K562 treated with DMSO at 1 percent for 4 hours (cell line): Measurements from ENCODE around the gene FKBP9. TPM values are rescaled to one million over a fixed set of nuclear protein-coding genes. Genes with fewer than 3 reads are reported as not detected.

Experiments used
- total RNA-seq: library from RNA; unstranded; fragments of 300-600 nt; gene quantifications from 2 replicates; pipeline ENCODE4 v1.2.3, GENCODE V29; 2022; ENCODE audit not compliant: insufficient read depth

Gene FKBP9
- total RNA-seq: 34.4 and 62.5 TPM in 2 replicates

GRCh38 chr7:32957326-32958045 is at the start of gene FKBP9:
Gene FKBP9 (plus strand): TSS chr7:32957440. CDS start chr7:32957574, 134 bp downstream.

Other genes starting within 250 kb of the FKBP9 start
- gene KBTBD2, start 65.7 kb upstream of the FKBP9 start, total RNA-seq: 20.8 and 28.3 TPM in 2 replicates
- 20.1 and 21.4 TPM in 2 replicates for gene NT5C3A, start 105.3 kb downstream of the FKBP9 start, total RNA-seq
- gene RP9, start 152.0 kb downstream of the FKBP9 start, total RNA-seq: 20.9 and 23.9 TPM in 2 replicates
- 0.50 and 1.7 TPM in 2 replicates for gene BBS9, start 172.1 kb downstream of the FKBP9 start, total RNA-seq